GM12892 (cell line): ENCODE measurements around the gene POC5. TPM values are rescaled to one million over a fixed set of nuclear protein-coding genes. Genes with fewer than 3 reads are reported as not detected.
"Not testable (repeated sequence)": the region's sequence is repeated elsewhere in the genome, so short reads cannot be mapped to it uniquely, and the experiment has no call there.

Experiments
- DNase-seq: peaks from one replicate; pipeline ENCODE4 v3.0.0; 2011; ENCODE audit not compliant: insufficient read length
- FAIRE-seq: peaks from 2 replicates; lab custom pipeline; 2011; peaks lifted over from hg19 to GRCh38; lab: Jason Lieb, UNC
- POLR2A ChIP-seq: IDR thresholded peaks from 2 replicates; pipeline ENCODE4 v1.6.1; 2011; ENCODE audit warnings: low read depth, low read length, control low read depth
- POLR2AphosphoS5 ChIP-seq: IDR thresholded peaks from 2 replicates; pipeline ENCODE4 v1.6.1; 2011; ENCODE audit warnings: low read depth, low read length, control low read depth
- TAF1 ChIP-seq: IDR thresholded peaks from 2 replicates; pipeline ENCODE4 v1.6.1; 2011; ENCODE audit warnings: low read depth, mild to moderate bottlenecking, control low read depth, low read length, borderline replicate concordance
- polyA plus RNA-seq: library from polyadenylated mRNA; unstranded; fragments of >200 nt; gene quantifications from one replicate; pipeline ENCODE4 v1.2.1, GENCODE V29; 2012; ENCODE audit warnings: missing spikeins, inconsistent platforms; ENCODE audit not compliant: missing spikeins

The POC5 gene
- polyA plus RNA-seq: 12.4 TPM

GRCh38 chr5:75717082-75717922 is at the start of gene POC5:
POC5 (minus strand) TSS chr5:75717437; CDS start chr5:75712937, 4,500 bp downstream.
- peak; percentile 97 for FAIRE-seq
- peak; percentile 76 for DNase-seq
- TF ChIP-seq POLR2A: peak; percentile 98
- TF ChIP-seq TAF1: peak; percentile 81; the same call in 1 of the 2 replicates
- peak; percentile 98 for TF ChIP-seq POLR2AphosphoS5

- TF ChIP-seq POLR2A: no peak
- TF ChIP-seq TAF1: no peak
- no peak for TF ChIP-seq POLR2AphosphoS5
- no peak for FAIRE-seq
These were observed 40.9 kb upstream of the POC5 start for GRCh38 chr5:75758116-75758515.

GRCh38 chr5:75756981-75757380 is 39.7 kb upstream of the POC5 start:
- no peak for FAIRE-seq
- DNase-seq: no peak
- TF ChIP-seq POLR2AphosphoS5: no peak
- no peak for TF ChIP-seq TAF1
- TF ChIP-seq POLR2A: no peak

More at GRCh38 chr5:75758116-75758515, 40.9 kb upstream of the POC5 start:
- DNase-seq: no peak

- TF ChIP-seq POLR2AphosphoS5 (no peak), POLR2A (no peak), TAF1 (no peak)
- DNase-seq (no peak), FAIRE-seq (peak; percentile 30)
These were observed 39.0 kb upstream of the POC5 start for GRCh38 chr5:75756211-75756610.

- FAIRE-seq (no peak), DNase-seq (no peak)
- TF ChIP-seq POLR2AphosphoS5 (no peak), POLR2A (no peak), TAF1 (no peak)
These were observed 35.9 kb upstream of the POC5 start for GRCh38 chr5:75753182-75753581.

- FAIRE-seq (no peak), DNase-seq (no peak)
- TF ChIP-seq TAF1 (no peak), POLR2AphosphoS5 (no peak), POLR2A (no peak)
These were observed 27.1 kb upstream of the POC5 start for GRCh38 chr5:75744355-75744754.

GRCh38 chr5:75736273-75736672 is 19.0 kb upstream of the POC5 start:
- TF ChIP-seq POLR2AphosphoS5 (no peak), TAF1 (no peak), POLR2A (no peak)
- FAIRE-seq (peak; percentile 42), DNase-seq (no peak)

- no peak for DNase-seq
- peak; percentile 9 for FAIRE-seq
These were observed 17.9 kb upstream of the POC5 start for GRCh38 chr5:75734913-75735789.

GRCh38 chr5:75733767-75734166 is 16.5 kb upstream of the POC5 start:
- no peak for FAIRE-seq

More at GRCh38 chr5:75734913-75735789, 17.9 kb upstream of the POC5 start:
- TF ChIP-seq POLR2A (no peak), TAF1 (no peak), POLR2AphosphoS5 (no peak)

GRCh38 chr5:75731515-75731914 is 14.3 kb upstream of the POC5 start:
- not testable (repeated sequence) for FAIRE-seq, DNase-seq

More at GRCh38 chr5:75733767-75734166, 16.5 kb upstream of the POC5 start:
- no peak for TF ChIP-seq TAF1
- TF ChIP-seq POLR2AphosphoS5: no peak
- TF ChIP-seq POLR2A: no peak
- no peak for DNase-seq

- TF ChIP-seq TAF1 (no peak), POLR2A (no peak), POLR2AphosphoS5 (no peak)
- FAIRE-seq (no peak), DNase-seq (no peak)
These were observed 12.1 kb upstream of the POC5 start for GRCh38 chr5:75729321-75729720.
